HEK293 (cell line): ENCODE measurements around the gene DEDD2.

ENCODE experiments used
- HOXC10 ChIP-seq: sonication (generic); formaldehyde crosslinking; IDR thresholded peaks from 2 replicates; pipeline ENCODE4 v1.8.1; 2023; ENCODE audit warnings: mild to moderate bottlenecking, missing genetic modification reagents
- HOXD13 ChIP-seq: sonication (generic); formaldehyde crosslinking; IDR thresholded peaks from 2 replicates; pipeline ENCODE4 v1.8.0; 2022; ENCODE audit warnings: missing genetic modification reagents, borderline replicate concordance
- KLF8 ChIP-seq: fragments of 450-650 bp; formaldehyde crosslinking; IDR thresholded peaks from 2 replicates; pipeline ENCODE4 v1.5.1; 2016; ENCODE audit warnings: missing biosample characterization, missing genetic modification characterization
- SP2 ChIP-seq: fragments of 450-650 bp; formaldehyde crosslinking; IDR thresholded peaks from 2 replicates; pipeline ENCODE4 v1.5.1; 2016; ENCODE audit warnings: missing biosample characterization, missing genetic modification characterization
- ZBTB1 ChIP-seq: fragments of 450-650 bp; formaldehyde crosslinking; IDR thresholded peaks from 2 replicates; pipeline ENCODE4 v1.5.1; 2016; ENCODE audit warnings: missing biosample characterization, missing genetic modification characterization
- ZIC2 ChIP-seq: fragments of 450-650 bp; formaldehyde crosslinking; IDR thresholded peaks from 2 replicates; pipeline ENCODE4 v1.5.1; 2016; ENCODE audit warnings: missing biosample characterization, missing genetic modification characterization
- ZNF146 ChIP-seq: fragments of 450-650 bp; formaldehyde crosslinking; IDR thresholded peaks from 2 replicates; pipeline ENCODE4 v1.5.1; 2016; ENCODE audit warnings: missing biosample characterization, missing genetic modification characterization
- ZNF174 ChIP-seq: fragments of 450-650 bp; formaldehyde crosslinking; IDR thresholded peaks from 2 replicates; pipeline ENCODE4 v1.5.0; 2017; ENCODE audit warnings: missing biosample characterization, mild to moderate bottlenecking, missing genetic modification characterization
- ZNF239 ChIP-seq: fragments of 450-650 bp; formaldehyde crosslinking; IDR thresholded peaks from 2 replicates; pipeline ENCODE4 v1.5.1; 2016; ENCODE audit warnings: missing biosample characterization, missing genetic modification characterization
- ZNF266 ChIP-seq: fragments of 450-650 bp; formaldehyde crosslinking; IDR thresholded peaks from 2 replicates; pipeline ENCODE4 v1.5.1; 2016; ENCODE audit warnings: missing biosample characterization, missing genetic modification characterization, low read depth
- ZNF292 ChIP-seq: fragments of 450-650 bp; formaldehyde crosslinking; IDR thresholded peaks from 2 replicates; pipeline ENCODE4 v1.5.1; 2016; ENCODE audit warnings: low read depth, missing biosample characterization, missing genetic modification characterization, borderline replicate concordance
- ZNF366 ChIP-seq: fragments of 450-650 bp; formaldehyde crosslinking; conservative IDR thresholded peaks from 2 replicates; pipeline ENCODE4 v1.5.1; 2016; ENCODE audit warnings: missing biosample characterization, missing genetic modification characterization
- ZNF37A ChIP-seq: fragments of 450-650 bp; IDR thresholded peaks from 2 replicates; pipeline ENCODE4 v1.5.1; 2018; ENCODE audit warnings: missing biosample characterization, missing genetic modification characterization
- ZNF426 ChIP-seq: fragments of 450-650 bp; formaldehyde crosslinking; IDR thresholded peaks from 2 replicates; pipeline ENCODE4 v1.5.1; 2017; ENCODE audit warnings: missing biosample characterization, missing genetic modification characterization, mild to moderate bottlenecking, inconsistent platforms, moderate library complexity
- ZNF529 ChIP-seq: fragments of 450-650 bp; formaldehyde crosslinking; IDR thresholded peaks from 2 replicates; pipeline ENCODE4 v1.5.1; 2017; ENCODE audit warnings: missing genetic modification characterization, missing biosample characterization; ENCODE audit not compliant: insufficient replicate concordance
- ZNF596 ChIP-seq: fragments of 450-650 bp; IDR thresholded peaks from 2 replicates; pipeline ENCODE4 v1.5.0; 2018; ENCODE audit warnings: missing biosample characterization, mild to moderate bottlenecking, missing genetic modification characterization, moderate library complexity
- ZNF621 ChIP-seq: fragments of 450-650 bp; formaldehyde crosslinking; IDR thresholded peaks from 2 replicates; pipeline ENCODE4 v1.5.1; 2017; ENCODE audit warnings: missing biosample characterization, missing genetic modification characterization
- ZNF623 ChIP-seq: fragments of 450-650 bp; formaldehyde crosslinking; IDR thresholded peaks from 2 replicates; pipeline ENCODE4 v1.5.1; 2016; ENCODE audit warnings: missing biosample characterization, missing genetic modification characterization
- ZNF658 ChIP-seq: fragments of 450-650 bp; formaldehyde crosslinking; IDR thresholded peaks from 2 replicates; pipeline ENCODE4; 2016; ENCODE audit warnings: missing biosample characterization, missing genetic modification characterization
- ZNF785 ChIP-seq: fragments of 450-650 bp; formaldehyde crosslinking; IDR thresholded peaks from 2 replicates; pipeline ENCODE4 v1.5.1; 2016; ENCODE audit warnings: missing biosample characterization, missing genetic modification characterization
- TF ChIP-seq, protein P1 (sequence below): fragments of 450-650 bp; IDR thresholded peaks from 2 replicates; pipeline ENCODE4 v1.5.1; 2018; ENCODE audit warnings: missing biosample characterization, mild to moderate bottlenecking, missing genetic modification characterization
- TF ChIP-seq, protein P2 (sequence below): fragments of 450-650 bp; formaldehyde crosslinking; IDR thresholded peaks from 2 replicates; pipeline ENCODE4 v1.5.1; 2016; ENCODE audit warnings: missing biosample characterization, missing genetic modification characterization
- TF ChIP-seq, protein P3 (sequence below): fragments of 450-650 bp; formaldehyde crosslinking; IDR thresholded peaks from 2 replicates; pipeline ENCODE4 v1.5.1; 2016; ENCODE audit warnings: missing biosample characterization, missing genetic modification characterization
- TF ChIP-seq, protein P4 (sequence below): fragments of 450-650 bp; IDR thresholded peaks from 2 replicates; pipeline ENCODE4 v1.5.1; 2018; ENCODE audit warnings: missing biosample characterization, missing genetic modification characterization
- TF ChIP-seq, protein P5 (sequence below): fragments of 450-650 bp; formaldehyde crosslinking; IDR thresholded peaks from 2 replicates; pipeline ENCODE4 v1.5.1; 2016; ENCODE audit warnings: missing biosample characterization, missing genetic modification characterization

Gene DEDD2

DNA sequence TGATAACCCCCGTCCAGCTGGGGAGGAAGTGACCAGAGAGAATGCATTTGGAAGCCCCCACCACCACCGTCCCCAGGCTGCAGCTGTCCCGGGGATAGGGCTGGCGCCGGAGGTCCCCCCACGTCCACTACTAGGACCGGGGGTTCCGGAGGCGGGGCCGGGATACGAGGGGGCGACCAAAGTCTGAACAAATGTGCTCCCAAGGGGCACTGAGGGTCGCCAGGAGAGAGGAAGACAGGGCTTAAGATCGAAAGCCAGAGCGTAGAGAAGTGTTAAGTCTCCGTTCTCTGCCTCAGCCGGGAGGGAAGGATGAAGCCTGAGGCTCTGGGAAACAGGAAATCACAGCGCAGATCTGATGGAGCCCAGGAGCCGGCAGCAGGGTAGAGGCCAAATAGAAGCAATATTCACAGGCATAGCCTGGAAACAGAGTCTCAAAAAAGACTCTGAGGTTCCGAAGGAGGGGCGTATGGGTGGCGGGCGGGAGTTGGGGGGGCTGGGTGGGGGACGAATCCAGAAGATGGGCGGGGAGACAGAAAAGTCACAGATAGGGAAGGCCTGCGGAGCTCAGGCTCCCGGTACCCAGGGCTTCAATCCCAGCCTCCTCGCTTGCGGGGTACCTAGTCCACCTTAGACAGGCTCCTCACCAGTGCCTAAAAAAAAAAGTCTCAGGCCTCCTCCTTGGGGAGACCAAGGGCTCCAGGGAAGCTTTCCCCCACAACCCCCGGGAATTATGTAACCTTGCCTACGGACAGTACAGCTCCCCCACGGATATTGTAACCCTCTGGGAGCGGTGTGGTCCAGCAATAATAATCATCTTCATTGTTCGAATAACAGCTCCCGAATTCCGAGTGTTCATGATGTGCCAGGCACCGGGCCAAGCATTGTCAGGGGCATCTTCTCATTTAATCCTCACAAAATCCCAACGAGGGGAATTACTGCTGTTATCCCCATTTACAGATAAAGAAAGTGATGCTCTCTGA, 38.6 kb upstream of the DEDD2 start (continued):
- TF ChIP-seq, protein P1, sequence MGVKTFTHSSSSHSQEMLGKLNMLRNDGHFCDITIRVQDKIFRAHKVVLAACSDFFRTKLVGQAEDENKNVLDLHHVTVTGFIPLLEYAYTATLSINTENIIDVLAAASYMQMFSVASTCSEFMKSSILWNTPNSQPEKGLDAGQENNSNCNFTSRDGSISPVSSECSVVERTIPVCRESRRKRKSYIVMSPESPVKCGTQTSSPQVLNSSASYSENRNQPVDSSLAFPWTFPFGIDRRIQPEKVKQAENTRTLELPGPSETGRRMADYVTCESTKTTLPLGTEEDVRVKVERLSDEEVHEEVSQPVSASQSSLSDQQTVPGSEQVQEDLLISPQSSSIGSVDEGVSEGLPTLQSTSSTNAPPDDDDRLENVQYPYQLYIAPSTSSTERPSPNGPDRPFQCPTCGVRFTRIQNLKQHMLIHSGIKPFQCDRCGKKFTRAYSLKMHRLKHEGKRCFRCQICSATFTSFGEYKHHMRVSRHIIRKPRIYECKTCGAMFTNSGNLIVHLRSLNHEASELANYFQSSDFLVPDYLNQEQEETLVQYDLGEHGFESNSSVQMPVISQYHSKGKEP = no peak
- TF ChIP-seq SP2 (tag by site-specific recombination) (peak; percentile 13; the same call in 1 of the 2 replicates), ZNF239 (tag by site-specific recombination) (no peak), ZNF596 (tag by site-specific recombination) (no peak), ZNF785 (tag by site-specific recombination) (no peak), ZNF623 (tag by site-specific recombination) (no peak), ZNF621 (tag by site-specific recombination) (no peak), ZNF426 (tag by site-specific recombination) (no peak), ZNF366 (peak; percentile 92), HOXD13 (CRISPR knock-in tag) (no peak), KLF8 (tag by site-specific recombination) (no peak; the same call in 1 of the 2 replicates), ZNF292 (tag by site-specific recombination) (no peak), ZIC2 (tag by site-specific recombination) (no peak), ZNF37A (tag by site-specific recombination) (no peak), ZBTB1 (tag by site-specific recombination) (no peak), ZNF146 (tag by site-specific recombination) (no peak), ZNF266 (no peak), ZNF658 (no peak), ZNF529 (tag by site-specific recombination) (no peak), ZNF174 (tag by site-specific recombination) (no peak), HOXC10 (CRISPR knock-in tag) (no peak)
- TF ChIP-seq, protein P2, sequence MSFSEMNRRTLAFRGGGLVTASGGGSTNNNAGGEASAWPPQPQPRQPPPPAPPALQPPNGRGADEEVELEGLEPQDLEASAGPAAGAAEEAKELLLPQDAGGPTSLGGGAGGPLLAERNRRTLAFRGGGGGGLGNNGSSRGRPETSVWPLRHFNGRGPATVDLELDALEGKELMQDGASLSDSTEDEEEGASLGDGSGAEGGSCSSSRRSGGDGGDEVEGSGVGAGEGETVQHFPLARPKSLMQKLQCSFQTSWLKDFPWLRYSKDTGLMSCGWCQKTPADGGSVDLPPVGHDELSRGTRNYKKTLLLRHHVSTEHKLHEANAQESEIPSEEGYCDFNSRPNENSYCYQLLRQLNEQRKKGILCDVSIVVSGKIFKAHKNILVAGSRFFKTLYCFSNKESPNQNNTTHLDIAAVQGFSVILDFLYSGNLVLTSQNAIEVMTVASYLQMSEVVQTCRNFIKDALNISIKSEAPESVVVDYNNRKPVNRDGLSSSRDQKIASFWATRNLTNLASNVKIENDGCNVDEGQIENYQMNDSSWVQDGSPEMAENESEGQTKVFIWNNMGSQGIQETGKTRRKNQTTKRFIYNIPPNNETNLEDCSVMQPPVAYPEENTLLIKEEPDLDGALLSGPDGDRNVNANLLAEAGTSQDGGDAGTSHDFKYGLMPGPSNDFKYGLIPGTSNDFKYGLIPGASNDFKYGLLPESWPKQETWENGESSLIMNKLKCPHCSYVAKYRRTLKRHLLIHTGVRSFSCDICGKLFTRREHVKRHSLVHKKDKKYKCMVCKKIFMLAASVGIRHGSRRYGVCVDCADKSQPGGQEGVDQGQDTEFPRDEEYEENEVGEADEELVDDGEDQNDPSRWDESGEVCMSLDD = no peak; the same call in 1 of the 2 replicates
- TF ChIP-seq, protein P3, sequence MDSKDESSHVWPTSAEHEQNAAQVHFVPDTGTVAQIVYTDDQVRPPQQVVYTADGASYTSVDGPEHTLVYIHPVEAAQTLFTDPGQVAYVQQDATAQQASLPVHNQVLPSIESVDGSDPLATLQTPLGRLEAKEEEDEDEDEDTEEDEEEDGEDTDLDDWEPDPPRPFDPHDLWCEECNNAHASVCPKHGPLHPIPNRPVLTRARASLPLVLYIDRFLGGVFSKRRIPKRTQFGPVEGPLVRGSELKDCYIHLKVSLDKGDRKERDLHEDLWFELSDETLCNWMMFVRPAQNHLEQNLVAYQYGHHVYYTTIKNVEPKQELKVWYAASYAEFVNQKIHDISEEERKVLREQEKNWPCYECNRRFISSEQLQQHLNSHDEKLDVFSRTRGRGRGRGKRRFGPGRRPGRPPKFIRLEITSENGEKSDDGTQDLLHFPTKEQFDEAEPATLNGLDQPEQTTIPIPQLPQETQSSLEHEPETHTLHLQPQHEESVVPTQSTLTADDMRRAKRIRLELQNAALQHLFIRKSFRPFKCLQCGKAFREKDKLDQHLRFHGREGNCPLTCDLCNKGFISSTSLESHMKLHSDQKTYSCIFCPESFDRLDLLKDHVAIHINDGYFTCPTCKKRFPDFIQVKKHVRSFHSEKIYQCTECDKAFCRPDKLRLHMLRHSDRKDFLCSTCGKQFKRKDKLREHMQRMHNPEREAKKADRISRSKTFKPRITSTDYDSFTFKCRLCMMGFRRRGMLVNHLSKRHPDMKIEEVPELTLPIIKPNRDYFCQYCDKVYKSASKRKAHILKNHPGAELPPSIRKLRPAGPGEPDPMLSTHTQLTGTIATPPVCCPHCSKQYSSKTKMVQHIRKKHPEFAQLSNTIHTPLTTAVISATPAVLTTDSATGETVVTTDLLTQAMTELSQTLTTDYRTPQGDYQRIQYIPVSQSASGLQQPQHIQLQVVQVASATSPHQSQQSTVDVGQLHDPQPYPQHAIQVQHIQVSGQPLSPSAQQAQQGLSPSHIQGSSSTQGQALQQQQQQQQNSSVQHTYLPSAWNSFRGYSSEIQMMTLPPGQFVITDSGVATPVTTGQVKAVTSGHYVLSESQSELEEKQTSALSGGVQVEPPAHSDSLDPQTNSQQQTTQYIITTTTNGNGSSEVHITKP (tag by site-specific recombination) = no peak; the same call in none of the 2 replicates
- TF ChIP-seq, protein P4, sequence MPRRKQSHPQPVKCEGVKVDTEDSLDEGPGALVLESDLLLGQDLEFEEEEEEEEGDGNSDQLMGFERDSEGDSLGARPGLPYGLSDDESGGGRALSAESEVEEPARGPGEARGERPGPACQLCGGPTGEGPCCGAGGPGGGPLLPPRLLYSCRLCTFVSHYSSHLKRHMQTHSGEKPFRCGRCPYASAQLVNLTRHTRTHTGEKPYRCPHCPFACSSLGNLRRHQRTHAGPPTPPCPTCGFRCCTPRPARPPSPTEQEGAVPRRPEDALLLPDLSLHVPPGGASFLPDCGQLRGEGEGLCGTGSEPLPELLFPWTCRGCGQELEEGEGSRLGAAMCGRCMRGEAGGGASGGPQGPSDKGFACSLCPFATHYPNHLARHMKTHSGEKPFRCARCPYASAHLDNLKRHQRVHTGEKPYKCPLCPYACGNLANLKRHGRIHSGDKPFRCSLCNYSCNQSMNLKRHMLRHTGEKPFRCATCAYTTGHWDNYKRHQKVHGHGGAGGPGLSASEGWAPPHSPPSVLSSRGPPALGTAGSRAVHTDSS (tag by site-specific recombination) = no peak
- TF ChIP-seq, protein P5, sequence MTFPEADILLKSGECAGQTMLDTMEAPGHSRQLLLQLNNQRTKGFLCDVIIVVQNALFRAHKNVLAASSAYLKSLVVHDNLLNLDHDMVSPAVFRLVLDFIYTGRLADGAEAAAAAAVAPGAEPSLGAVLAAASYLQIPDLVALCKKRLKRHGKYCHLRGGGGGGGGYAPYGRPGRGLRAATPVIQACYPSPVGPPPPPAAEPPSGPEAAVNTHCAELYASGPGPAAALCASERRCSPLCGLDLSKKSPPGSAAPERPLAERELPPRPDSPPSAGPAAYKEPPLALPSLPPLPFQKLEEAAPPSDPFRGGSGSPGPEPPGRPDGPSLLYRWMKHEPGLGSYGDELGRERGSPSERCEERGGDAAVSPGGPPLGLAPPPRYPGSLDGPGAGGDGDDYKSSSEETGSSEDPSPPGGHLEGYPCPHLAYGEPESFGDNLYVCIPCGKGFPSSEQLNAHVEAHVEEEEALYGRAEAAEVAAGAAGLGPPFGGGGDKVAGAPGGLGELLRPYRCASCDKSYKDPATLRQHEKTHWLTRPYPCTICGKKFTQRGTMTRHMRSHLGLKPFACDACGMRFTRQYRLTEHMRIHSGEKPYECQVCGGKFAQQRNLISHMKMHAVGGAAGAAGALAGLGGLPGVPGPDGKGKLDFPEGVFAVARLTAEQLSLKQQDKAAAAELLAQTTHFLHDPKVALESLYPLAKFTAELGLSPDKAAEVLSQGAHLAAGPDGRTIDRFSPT (tag by site-specific recombination) = no peak
